Activated CD8-positive, alpha-beta memory T cell treated with anti-CD3 and anti-CD28 coated beads, Interleukin-2, amount 50 U/mL, for 48 hours (primary cell): ENCODE measurements around the gene PCK1.

ENCODE experiments used
- DNase-seq: peaks from one replicate; pipeline ENCODE4 v3.0.0-alpha.2; 2020

PCK1 gene

DNA sequence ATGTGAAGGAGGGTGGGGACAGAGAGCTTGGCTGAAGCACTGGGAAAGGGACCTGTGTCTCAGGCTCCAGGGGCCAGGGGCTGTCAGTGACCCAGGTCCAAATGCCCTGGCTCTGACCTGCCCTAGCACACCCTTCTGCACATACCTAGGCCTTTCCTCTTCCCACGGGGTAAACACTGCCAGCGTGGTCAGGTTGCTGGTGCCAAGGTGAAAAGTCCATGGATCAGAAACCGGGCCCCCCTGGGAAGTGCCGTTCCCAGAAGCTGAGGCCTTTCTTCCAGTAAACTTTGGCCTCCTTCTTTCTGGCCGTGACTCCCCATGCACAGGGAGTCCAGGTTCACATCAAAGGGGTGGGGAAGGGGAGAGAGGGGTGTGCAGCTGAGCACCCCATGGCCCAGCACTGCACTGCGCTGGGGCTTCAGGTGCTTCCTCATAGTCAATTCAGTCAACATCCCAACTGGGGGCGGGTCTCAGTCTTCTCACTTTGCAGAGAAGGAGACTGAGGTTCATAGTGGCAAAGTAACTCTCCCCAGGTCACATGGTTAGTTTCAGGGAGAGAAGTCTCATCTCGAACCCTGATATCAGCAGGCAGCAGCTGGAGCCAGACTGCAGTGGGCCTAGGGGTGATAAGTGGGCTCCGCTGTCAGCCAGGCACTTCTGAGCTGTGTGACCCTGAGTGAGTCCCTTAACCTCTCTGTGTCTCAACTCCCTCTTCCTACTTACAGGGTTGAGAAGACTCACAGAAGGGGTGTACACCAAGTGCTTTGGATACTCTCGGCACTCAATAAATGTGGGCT lies 17.0 kb downstream of the PCK1 start:
- no peak for DNase-seq

DNA sequence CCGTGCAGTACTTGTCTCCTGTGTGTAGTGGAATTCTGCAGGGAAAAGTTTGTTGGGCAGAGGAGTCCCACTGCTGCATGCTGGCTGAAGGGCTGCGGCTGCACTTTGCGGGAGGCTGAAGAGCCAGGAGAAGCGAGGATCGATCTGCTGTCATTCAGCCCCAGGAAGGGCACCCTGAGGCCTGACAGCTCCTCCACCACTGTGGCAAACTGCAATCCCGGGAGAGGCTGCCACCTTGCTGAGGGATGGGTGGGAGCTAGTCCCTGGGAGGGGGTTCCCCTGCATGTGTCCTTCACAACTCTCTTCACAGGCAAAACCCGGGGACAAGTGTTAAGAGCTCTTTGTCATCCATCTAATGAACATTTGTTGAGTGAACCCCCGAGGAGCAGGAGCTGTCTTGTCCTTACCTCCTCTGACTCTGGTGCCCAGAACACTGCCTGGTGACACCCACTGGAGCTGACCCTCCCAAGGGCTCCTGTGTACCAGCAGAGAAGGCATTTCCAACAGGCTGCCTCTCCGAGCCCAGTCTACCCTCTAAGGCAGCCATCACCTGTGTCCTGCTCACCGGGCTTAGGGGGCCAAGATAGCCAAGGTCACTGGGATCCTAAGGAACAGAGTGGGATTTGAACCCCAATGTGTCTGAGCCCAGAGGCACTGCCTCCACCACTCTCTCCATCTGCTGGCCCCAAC lies 17.7 kb downstream of the PCK1 start:
- no peak for DNase-seq

DNA sequence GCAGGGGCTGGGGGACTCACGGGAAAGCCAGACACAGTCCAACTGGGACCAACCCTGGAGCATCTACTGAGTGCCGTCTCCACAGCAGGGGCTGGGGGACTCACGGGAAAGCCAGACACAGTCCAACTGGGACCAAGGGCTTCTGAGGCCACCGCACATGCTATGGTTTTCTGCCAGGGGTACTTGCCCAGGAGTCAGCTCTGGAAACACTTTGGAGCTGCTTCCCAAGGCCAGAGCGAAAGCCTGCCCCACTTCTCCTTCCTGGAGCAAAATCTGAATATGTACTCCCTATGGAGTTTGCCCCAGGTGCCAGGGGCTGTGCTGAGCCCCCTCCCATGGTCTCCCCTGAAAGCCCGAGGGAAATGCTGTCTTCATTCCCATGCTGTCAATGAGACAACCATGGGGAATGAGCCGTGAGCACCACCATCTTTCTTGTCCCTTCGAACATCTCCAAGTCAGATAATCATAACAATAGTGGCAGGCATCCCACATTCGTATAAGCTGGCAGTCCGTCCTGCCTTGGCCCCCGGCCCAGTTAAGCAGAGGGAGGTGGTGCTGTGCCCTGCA lies 18.5 kb downstream of the PCK1 start:
- no peak for DNase-seq

DNA sequence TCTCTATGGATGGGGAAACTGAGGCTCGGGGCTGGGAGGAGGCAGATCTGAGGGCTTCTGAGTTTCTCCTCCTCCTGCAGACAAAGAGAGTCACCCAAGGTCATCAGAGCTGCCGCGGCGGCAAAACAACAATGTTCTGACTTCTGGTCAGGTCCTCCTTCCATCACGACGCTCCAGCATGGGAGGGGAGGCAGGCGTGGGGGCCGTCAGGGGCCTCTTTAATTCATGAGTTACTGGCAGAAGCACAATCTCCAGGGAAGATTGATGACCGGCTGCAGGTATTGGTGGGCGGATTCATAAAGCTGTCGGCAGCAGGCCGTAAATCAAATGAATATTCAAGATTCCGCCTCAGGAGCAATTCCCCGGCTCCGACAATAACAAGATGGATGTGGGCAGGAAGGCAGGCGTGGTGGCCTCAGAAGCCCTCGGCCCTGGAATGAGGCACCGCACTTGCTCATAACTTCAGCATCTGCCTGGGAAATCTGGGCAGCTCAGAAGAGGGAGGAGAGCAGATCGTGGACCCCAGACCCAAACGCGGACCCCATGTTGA lies 19.1 kb downstream of the PCK1 start:
- no peak for DNase-seq

DNA sequence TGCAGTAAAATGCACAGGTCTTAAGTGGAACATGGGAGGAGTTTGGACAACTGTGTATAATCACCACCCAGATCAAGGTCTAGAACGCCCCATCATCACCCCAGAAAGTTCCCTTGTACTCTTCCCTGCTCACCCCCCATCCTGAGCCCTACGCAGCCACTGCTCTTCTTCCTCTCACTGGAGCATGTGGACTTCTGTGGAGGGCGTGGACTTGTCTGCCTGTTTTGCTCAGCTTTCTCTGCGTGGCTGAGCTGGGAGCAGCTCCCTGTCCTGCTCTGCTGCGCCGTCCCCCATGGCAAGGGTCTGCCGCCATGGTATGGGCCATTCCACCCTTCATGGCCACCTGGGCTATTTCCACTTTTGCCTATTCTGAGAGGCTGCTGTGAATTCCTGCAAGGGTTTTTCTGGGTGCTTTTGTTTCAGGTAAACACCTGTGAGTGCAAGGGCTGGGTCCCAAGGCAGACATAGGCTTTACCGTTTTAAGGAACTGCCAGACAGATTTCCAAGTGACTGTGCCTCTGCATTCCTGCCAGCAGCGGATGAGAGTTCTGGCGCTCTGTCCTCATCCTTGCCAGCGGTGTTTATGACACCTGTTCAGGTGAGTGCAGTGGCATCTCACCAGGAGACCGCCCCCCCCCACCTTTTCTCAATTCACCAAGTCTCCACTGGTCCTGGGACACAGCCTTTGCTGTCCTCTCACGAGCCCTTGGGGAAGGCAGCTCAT lies 19.7 kb downstream of the PCK1 start:
- no peak for DNase-seq

DNA sequence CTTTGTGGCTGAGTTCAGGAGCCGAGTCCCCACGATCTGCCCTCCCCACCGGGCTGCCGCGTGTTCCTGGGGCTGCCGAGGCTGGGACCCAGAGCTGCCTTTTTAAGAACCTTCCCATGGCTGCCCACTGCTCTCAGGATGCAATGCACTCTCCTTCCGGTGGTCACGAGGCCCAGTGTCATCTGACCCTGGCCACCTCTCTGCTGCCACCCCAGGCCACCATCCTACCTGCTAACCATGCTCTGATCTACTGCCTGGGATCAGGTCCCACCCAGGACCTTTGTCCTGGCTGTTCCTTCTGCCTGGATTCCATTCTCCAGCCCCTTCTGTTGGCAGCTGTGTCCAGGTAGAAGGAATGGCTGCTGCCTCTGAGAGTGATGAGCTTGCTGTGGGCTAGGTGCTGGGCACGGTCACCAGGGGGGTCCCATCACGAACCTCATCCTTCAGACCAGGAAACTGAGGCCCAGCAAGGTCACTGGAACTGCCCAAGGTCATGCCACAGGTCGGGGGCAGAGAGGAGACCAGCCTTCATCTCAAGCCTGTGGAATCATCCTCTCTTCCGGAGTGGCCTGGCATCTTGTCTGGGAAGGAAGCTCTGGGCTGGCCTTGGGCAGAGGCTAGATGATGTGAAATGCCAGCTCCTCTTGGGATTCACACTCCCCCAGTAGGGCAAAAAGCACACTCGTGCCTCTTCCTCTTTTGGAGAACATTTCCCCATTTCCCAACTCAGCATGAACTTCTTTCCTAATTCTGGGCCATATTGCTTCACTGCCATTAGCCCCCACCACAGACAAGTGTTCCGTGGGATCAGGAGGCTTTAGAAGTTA lies 20.5 kb downstream of the PCK1 start:
- no peak for DNase-seq

DNA sequence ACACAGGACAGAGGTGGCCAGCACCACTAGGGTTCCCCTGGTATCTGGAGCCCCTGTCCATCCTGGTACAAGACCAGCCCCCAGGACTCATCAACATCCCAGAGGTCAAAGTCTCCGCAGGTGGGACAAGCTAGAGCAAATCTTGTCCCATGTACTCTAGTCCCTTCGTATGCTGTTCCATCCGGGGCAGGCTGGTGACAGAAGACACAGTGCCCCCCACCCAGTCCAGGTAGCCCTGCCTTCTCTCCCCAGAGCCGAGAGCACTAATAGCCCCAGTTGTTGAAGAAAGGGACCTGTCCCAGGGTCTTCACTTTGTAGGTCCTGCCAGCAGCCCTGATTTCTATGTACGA lies 21.1 kb downstream of the PCK1 start:
- no peak for DNase-seq

DNA sequence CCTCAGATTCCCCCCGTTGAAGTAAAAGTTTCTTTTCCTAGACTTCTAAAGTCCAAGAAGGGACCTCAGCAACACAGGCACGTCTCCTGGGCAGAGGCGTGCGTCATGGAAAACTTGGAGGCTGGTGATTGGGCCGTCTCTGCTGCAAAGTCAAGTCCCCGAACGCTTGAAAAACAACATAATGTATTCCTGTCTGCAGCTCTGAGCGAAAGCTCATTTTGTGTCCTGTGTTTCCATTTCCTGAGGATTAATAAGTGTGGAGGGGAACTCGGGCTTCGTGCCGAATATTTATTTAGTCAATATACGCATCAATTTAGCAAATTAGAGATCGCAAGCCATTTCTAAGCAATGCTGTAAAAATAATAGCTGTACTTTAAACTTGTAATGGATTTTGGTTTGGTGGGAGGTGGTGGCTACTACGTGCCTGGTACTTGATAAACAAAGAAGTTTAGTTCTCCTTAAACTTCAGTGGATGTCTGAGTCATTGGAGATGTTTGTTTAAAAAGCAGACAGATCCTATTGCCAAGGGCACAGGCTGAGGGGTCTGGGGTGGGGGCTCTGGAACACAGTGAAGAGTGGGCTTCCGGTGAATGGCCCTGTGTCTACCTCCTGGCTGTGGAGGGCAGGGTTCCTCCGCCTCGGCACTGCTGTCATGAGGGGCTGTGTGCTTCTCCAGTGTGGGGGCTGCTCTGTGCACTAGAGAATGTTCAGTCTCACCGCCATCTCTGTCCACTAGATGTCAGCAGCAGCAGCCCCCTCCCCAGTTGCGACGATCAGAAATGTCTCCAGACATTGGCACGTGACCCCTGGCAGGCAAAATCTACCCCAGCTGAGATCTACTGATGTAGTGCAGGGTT lies 21.8 kb downstream of the PCK1 start:
- DNase-seq, result no peak

DNA sequence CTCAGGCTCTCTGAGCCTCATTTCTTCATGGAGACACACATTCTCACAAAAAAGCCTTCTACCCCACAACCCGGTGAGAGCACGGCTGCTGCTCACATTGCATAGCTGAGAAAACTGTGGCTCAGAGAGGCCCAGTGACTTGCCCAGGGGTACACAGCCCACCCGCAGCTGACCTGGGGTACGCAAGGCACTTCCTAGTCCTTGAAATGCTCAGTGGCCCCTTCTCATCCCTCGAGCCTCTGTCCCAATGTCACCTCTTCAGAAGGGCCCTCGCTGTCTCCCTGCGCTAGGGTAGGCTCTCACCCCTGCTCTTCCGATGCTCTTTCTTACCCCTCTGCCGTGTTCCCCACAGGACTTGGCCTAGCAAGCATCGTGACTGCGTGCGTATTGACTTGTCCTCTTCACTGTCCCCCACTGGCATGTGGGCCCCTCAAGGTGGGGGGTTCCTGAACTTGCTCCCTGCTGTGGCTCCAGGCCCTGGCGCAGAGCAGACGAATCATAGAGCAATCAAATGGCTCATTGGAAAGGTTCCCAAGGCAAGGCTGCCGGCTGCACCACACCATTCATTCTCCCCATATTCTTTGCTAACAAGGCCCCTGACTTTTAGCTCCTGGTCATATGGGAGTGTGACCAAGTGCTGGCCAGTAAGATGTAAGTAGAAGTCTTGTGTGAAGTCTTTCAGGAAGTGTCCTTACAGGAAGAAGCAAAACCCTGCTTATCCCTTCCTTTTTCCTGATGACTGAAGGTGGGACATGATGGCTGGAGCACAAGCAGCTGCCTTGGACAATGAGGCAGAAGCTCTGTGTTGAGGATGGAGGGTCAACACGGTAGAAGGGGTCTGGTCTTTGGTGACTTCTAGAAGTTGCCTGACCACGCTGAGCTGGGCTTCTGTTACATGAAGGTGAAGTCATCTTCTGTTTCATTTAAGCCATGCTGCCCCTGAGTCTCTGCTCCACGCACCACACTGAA lies 22.7 kb downstream of the PCK1 start:
- DNase-seq, result no peak

DNA sequence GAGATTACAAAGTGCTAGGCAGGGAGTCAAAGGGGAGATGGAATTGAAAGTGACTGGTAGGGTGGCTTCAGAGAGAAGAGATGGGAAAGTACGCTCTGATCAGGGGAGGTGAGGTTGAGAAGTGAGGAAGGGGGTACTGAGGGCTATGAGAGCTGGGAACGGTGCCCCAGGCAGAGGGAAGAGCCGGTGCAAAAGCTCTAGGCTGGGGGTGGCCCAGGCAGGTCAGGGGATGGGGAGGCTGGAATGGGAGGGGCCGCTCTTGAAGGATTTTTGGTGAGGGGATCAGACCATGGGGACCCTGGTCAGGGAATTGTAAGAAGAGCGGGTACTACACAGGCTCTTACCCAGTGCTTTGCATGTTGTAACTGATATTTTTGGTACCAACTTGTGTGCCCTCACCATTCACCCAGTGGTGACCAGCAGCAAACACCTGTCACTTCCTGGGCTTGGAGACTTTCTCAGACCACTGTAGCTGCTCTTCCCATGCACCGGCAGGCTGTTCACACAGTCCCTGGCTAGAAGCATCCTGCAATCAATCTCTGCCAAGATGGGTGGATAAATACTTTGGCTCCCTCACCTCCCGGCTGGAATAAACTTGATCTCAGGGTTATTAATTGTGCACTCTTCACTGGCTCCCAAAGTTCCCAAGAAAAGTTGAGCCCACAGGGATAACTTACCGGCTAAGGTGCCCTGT lies 24.0 kb downstream of the PCK1 start:
- DNase-seq, result no peak

DNA sequence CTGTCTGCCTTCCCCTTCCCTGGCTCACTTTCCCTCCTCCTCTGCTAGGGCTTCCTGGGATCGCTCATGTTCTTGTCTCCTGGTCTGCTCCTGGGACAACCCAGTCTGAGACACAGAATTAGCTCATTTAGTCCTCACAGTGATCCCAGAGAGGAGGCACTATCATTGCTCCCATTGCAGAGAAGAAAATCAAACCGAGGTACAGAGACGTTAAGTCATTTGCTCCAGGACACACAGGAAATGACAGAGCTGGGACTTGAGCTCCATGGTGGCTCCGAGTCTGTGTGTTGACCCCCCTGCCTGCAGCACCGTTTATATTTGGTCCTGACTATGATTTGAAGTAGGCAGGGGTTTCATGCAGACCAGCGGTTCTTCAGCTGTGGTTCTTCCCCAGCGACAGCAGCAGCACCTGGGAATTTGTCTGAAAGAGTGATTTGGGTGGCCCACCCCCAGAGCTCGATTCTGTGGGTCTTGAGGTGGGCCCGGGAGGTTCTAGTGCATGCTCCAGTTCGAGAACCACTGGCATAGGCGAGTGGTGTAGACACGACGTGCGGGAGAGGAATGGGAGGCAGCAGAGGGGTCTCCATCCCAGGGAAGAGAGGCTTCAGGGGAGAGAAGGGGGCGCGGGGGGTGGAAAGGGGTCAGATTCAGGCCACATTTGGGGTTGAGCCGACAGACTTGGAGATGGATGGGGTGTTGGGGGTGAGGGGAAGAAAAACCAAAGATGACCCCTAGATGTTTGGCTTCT lies 24.7 kb downstream of the PCK1 start:
- no peak for DNase-seq

DNA sequence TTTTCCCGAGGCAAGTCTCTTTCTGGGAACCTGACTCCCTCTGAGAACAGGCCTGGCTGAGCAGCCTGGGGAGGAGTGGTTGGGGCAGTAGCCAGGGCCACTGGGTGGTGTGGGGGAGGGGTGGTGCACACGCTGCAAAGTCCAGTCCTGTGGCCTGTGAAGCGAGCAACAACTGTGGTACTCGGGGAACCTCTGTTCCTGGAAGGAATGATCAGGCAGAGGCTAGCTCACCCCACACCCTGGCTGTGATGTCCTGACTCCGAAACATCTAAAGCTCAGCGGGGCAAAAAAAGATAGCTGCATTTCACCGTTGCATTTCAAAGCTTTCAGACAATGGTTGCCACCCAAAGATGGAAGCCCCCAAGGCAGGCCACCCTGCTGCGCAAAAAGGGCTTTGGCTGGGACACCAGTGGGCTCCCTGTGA lies 25.5 kb downstream of the PCK1 start:
- no peak for DNase-seq

DNA sequence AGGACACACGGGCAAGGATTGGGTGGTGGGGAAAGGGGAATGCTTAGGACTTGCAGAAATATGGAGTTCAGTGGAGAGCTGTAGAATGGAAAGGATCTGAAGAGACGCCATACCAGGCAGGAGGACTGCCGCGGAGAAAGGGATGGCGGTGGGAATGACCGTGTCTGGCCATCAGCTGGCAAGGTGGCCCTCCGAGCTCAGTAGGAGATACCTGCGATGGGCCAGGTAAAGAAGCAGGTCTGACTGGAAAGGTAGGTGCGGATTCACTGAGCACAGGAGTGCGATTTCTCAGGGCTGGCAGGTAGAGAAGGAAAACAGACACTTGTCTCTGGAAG lies 26.0 kb downstream of the PCK1 start:
- no peak for DNase-seq

DNA sequence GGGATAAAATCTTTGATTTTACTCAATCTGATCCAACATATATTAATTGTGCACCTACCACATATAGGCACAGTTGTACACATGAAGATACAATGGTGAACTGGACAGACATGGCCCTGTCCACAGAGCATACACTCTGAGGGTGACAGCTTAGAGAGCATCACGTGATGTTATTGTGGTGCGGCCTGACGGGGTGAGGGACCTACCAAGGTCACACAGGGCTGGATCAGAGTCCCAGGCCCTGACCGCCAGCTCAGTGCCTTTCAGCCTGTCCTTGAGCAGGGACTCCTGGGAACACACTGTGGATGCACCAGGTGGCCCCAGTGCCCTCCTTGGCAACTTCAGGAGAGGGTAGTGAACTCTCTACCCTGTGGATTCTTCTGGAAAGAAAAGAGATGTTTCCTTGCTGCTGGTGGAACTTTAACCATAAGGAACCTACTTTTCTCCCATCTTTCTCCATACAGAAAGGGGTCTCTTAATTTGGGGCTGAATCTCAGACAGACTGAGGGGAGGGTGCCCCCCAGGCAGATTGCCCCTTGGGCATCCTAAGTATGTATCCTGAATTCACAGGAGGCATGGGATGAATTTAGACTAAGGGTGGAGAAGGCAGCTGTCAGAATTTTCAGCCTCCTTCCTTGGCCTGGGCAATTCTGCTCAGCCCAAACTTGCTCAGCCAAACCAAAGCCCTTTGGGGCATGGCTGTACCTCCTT lies 26.5 kb downstream of the PCK1 start:
- no peak for DNase-seq

DNA sequence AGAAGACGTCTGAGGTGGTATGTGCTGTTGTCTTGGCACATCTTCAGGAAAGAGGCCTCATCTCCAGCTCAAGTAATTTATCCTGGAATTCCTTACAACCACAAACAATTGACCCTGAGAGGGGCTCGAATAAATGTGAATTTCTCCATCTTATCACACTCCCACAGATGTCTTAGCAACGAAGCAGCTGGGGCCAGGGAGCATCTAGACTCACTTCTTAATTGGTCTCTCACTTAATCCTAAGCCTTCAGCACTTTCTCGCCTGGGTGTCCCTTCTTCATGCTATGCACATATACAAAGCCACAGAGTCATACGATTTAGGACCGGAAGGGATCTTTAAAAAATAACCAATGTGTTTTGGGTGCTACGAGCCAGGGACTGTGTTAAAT lies 27.1 kb downstream of the PCK1 start:
- DNase-seq, result no peak

DNA sequence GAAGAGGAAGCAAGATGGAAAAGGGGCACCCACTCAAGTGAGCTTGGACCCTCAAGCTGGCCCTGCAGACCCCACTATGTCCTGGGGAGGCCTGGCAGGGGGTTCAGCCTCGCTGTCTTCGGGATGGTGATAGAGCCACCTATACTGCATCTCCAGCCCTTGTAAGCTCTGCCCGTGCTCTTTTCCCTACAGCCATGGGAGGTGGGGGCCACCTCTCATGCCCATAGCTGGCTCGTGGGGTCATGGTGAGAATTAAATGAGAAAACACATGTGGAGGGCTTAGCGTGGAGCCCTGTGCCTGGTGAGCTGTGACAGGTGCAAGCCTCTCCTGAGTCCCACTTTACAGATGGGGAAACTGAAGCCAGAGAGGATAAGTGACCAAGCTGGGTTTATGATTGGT lies 27.7 kb downstream of the PCK1 start:
- no peak for DNase-seq

DNA sequence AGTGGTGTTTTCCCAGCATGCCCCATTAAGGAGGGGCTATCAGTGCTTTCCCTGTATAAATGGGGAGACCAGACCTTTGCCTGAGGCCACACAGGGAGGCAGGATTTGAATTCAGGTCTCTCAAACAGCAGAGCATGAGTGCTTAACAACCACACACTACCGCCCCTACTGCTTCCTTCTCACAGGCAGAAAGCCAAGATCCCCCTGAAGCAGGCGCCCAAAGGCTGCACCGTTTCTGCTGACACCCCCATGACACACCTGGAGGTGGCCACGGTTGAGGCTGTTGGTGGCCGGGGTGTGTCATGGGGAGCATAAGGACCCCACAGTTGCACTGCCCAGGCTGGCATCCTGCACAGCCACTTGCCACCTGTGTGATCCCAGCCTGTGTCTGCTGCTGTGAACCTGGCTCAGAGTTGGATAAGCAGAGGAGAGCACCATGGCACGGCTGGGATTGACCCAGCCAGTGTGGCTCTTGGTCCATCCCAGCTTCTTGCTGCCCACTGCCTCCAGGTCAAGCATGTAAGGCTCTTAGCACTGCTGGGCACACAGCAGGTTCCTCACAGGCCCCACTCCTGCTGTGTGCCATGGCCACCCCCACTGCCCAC lies 28.3 kb downstream of the PCK1 start:
- DNase-seq, result no peak
